IPS-11a (cell line): Measurements from ENCODE around the gene DNAJC27.
A peak's percentile ranks its signal among the peaks of the same experiment; 100 is the strongest.

ENCODE experiments used
- H3K4me3 ChIP-seq: one replicate; pipeline ENCODE4 v1.5.1; 2013; ENCODE audit warnings: low read depth, low read length, control low read depth

DNAJC27 gene

GRCh38 chr2:24970483-24971285, 1.1 kb downstream of the DNAJC27 start:
- H3K4me3 ChIP-seq, result peak overlapping the region; percentile 87

GRCh38 chr2:24969784-24970183, 2.0 kb downstream of the DNAJC27 start:
- H3K4me3 ChIP-seq, result no peak overlapping the region

- no peak overlapping the region for H3K4me3 ChIP-seq
Observed at GRCh38 chr2:24961903-24962302, 9.9 kb downstream of the DNAJC27 start.

- H3K4me3 ChIP-seq, result no peak overlapping the region
Observed at GRCh38 chr2:24959761-24960160, 12.0 kb downstream of the DNAJC27 start.

GRCh38 chr2:24958411-24958935, 13.3 kb downstream of the DNAJC27 start:
- no peak overlapping the region for H3K4me3 ChIP-seq

GRCh38 chr2:24957976-24958375, 13.8 kb downstream of the DNAJC27 start:
- no peak overlapping the region for H3K4me3 ChIP-seq

GRCh38 chr2:24957221-24957620, 14.5 kb downstream of the DNAJC27 start:
- H3K4me3 ChIP-seq, result no peak overlapping the region

GRCh38 chr2:24955921-24956320, 15.8 kb downstream of the DNAJC27 start:
- no peak overlapping the region for H3K4me3 ChIP-seq

GRCh38 chr2:24955232-24955631, 16.5 kb downstream of the DNAJC27 start:
- H3K4me3 ChIP-seq, result no peak overlapping the region

- no peak overlapping the region for H3K4me3 ChIP-seq
Observed at GRCh38 chr2:24950102-24950501, 21.7 kb downstream of the DNAJC27 start.

- H3K4me3 ChIP-seq, result no peak overlapping the region
Observed at GRCh38 chr2:24948506-24948905, 23.2 kb downstream of the DNAJC27 start.

GRCh38 chr2:24947561-24948157, 24.1 kb downstream of the DNAJC27 start:
- no peak overlapping the region for H3K4me3 ChIP-seq

GRCh38 chr2:24945907-24946306, 25.8 kb downstream of the DNAJC27 start:
- H3K4me3 ChIP-seq, result no peak overlapping the region

GRCh38 chr2:24943427-24944053, 28.2 kb downstream of the DNAJC27 start:
- H3K4me3 ChIP-seq, result no peak overlapping the region

- no peak overlapping the region for H3K4me3 ChIP-seq
Observed at GRCh38 chr2:24939353-24939752, 32.4 kb downstream of the DNAJC27 start.

- H3K4me3 ChIP-seq, result no peak overlapping the region
Observed at GRCh38 chr2:24937236-24937635, 34.5 kb downstream of the DNAJC27 start.

GRCh38 chr2:24935145-24935544, 36.6 kb downstream of the DNAJC27 start:
- H3K4me3 ChIP-seq, result no peak overlapping the region

GRCh38 chr2:24932715-24933114, 39.0 kb downstream of the DNAJC27 start:
- no peak overlapping the region for H3K4me3 ChIP-seq

- no peak overlapping the region for H3K4me3 ChIP-seq
Observed at GRCh38 chr2:24930768-24931167, 41.0 kb downstream of the DNAJC27 start.

- H3K4me3 ChIP-seq, result no peak overlapping the region
Observed at GRCh38 chr2:24929230-24929629, 42.5 kb downstream of the DNAJC27 start.

GRCh38 chr2:24928036-24928435, 43.7 kb downstream of the DNAJC27 start:
- H3K4me3 ChIP-seq, result no peak overlapping the region
